ENCODE data around the gene SRMS. TPM values are rescaled to one million over a fixed set of nuclear protein-coding genes. Genes with fewer than 3 reads are reported as not detected.

SRMS gene, protein sequence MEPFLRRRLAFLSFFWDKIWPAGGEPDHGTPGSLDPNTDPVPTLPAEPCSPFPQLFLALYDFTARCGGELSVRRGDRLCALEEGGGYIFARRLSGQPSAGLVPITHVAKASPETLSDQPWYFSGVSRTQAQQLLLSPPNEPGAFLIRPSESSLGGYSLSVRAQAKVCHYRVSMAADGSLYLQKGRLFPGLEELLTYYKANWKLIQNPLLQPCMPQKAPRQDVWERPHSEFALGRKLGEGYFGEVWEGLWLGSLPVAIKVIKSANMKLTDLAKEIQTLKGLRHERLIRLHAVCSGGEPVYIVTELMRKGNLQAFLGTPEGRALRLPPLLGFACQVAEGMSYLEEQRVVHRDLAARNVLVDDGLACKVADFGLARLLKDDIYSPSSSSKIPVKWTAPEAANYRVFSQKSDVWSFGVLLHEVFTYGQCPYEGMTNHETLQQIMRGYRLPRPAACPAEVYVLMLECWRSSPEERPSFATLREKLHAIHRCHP
- total RNA-seq, result not detected

DNA sequence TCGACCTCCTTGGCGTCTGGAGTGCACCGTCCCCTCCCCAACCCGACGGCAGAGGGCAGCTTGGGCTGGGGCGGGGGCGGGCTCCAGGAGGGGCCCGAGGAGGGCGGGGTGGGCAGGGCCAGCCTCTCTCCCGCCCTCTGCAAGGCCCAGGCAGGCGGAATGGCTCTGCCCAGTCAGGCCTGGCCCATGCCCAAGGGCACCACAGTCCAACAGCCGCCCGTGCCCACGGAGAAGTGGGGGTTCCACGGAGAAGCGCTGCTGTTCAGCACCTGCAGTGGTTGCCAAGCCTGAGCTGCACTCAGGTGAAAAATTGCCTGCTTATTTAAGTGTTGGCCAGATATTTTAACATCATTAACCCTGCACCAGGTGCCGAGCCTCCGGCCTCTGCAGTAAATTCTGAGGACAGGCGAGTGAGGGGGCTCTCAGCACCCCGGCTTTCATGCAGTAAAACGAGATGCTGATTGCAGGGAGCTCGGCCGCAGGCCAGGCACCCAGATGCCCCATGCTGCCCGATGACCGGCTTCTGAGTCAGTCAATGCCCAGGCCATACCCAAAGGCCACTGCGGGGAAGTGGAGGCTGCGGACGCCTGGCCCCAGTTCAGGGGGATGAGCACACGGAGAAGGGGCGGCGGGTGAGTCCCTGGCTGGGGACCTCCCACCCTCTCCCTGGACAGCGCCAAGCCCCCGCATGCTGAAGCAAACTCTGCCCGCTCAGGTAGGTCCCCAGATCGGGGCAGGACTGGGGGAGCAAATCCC, at the start of gene SRMS:
SRMS (minus strand) TSS at position 25 of the 756 bp plus-strand sequence. CDS start 286 bp downstream, outside the sequence.
- no peaks in the 10 kb centered on the region for H3K9me3 ChIP-seq
- no peak within 1 kb of the TSS for H3K27ac ChIP-seq
- no peak within 1 kb of the TSS for H3K4me3 ChIP-seq
- TF ChIP-seq, protein P1, sequence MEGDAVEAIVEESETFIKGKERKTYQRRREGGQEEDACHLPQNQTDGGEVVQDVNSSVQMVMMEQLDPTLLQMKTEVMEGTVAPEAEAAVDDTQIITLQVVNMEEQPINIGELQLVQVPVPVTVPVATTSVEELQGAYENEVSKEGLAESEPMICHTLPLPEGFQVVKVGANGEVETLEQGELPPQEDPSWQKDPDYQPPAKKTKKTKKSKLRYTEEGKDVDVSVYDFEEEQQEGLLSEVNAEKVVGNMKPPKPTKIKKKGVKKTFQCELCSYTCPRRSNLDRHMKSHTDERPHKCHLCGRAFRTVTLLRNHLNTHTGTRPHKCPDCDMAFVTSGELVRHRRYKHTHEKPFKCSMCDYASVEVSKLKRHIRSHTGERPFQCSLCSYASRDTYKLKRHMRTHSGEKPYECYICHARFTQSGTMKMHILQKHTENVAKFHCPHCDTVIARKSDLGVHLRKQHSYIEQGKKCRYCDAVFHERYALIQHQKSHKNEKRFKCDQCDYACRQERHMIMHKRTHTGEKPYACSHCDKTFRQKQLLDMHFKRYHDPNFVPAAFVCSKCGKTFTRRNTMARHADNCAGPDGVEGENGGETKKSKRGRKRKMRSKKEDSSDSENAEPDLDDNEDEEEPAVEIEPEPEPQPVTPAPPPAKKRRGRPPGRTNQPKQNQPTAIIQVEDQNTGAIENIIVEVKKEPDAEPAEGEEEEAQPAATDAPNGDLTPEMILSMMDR (IDR thresholded peaks at IDR 0.05), result no peak
- TF ChIP-seq POLR2A (IDR thresholded peaks at IDR 0.05), result no peak
- DNase-seq, result no peak
- peaks cover 0 to 5% of the 10 kb centered on the region in 2 donors for H3K27me3 ChIP-seq
- peaks cover 0 to 32% (median 11%) of the 10 kb centered on the region in 4 donors for H3K4me1 ChIP-seq
- H3K36me3 ChIP-seq, result no peaks in the 10 kb centered on the region

DNA sequence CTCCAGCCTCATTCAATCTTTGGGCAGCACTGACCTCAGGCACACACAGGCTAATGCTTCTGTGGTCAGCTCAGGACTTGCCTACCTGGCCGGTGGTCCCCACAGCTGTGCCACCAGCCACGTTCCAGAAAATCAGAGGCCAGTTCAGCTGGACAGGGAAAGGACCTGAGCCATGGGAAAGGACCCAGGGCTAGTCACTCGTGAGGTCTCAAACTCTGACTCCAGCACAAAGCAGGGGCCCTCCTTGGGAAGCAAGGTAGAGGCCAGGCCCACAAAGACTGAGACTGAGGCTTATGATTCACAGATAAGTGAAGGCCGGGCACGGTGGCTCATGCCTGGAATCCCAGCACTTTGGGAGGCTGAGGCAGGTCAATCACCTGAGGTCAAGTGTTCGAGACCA, 48.9 kb upstream of the SRMS start:
- H3K4me1 ChIP-seq, result no peaks in the 10 kb centered on the region
- no peak overlapping the region for H3K27ac ChIP-seq
- no peaks in the 10 kb centered on the region for H3K9me3 ChIP-seq
- H3K36me3 ChIP-seq, result peaks cover 0 to 89% (median 0%) of the 10 kb centered on the region in 3 donors
- no peaks in the 10 kb centered on the region for H3K27me3 ChIP-seq
- DNase-seq, result no peak
- H3K4me3 ChIP-seq, result no peak overlapping the region
- TF ChIP-seq, protein P1 (IDR thresholded peaks at IDR 0.05), result no peak
- no peak for TF ChIP-seq POLR2A (IDR thresholded peaks at IDR 0.05)

DNA sequence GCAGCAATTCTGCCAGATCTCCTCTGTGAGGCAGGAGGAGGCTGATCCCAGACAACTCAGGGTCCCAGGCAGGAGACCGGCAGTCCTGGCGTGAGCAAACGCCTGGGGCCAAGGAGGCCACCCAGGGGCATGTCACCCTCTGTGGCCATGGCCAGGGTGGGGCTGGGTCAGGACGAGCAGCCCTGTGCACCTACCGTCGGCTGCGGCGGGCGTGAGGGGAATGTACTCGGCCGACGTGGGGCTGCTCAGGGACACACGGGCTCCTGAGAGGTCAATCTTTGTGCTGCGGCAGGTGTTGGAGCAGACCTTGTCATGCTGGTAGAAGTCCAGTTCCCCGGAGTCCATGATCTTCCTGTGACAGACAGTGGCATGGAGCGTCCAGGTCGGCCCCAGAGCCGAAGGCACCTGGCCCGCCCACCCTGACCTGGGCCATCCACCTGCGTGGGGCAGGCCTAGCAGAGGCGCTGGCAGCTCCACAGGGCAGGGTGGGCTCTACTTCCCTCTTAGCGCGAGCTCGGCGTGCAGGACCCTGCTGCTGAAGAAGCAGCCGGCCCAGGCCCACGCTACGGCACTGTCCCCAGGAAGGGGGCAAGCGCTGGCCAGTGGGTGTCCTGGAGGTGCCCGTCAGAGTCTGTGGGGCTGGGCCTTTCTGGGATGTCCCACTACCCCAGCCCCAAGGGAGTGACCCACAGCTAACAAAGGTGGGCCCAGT, 48.0 kb upstream of the SRMS start:
- H3K27ac ChIP-seq, result no peak overlapping the region
- H3K27me3 ChIP-seq, result no peaks in the 10 kb centered on the region
- no peak for DNase-seq
- H3K4me3 ChIP-seq, result no peak overlapping the region
- H3K36me3 ChIP-seq, result peaks cover 0 to 87% (median 0%) of the 10 kb centered on the region in 3 donors
- TF ChIP-seq, protein P1 (IDR thresholded peaks at IDR 0.05), result no peak
- no peak for TF ChIP-seq POLR2A (IDR thresholded peaks at IDR 0.05)
- no peaks in the 10 kb centered on the region for H3K9me3 ChIP-seq
- H3K4me1 ChIP-seq, result no peaks in the 10 kb centered on the region

DNA sequence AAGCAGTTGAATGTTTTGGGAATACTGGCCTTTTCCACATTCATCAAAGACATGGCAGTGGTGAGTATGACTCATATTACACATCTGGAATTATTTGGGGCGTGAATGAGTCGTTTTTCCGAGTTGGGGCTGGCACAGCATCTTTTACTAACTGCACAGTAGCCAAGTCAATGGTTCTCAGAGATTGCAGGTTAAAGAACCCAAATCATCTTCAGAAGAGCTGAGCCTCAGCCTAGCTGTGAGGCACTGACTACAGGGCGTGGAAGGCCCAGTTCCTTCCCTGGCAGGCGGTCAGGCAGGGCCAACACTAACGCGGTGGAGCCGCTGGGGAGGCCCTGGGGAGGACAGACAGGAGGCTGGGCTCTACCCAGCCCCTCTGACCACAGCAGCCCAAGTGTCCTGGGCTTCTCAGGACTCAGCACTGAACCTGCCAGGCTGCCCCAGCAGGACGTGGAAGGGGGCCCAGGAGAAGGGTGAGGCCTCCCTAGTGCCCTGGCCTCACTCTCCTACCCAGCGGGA, 46.6 kb upstream of the SRMS start:
- Histone ChIP-seq H3K27me3 (no peaks in the 10 kb centered on the region), H3K4me3 (no peak overlapping the region), H3K4me1 (no peaks in the 10 kb centered on the region), H3K36me3 (peaks cover 0 to 87% (median 0%) of the 10 kb centered on the region in 3 donors), H3K9me3 (no peaks in the 10 kb centered on the region), H3K27ac (no peak overlapping the region)
- DNase-seq, result no peak
- no peak for TF ChIP-seq POLR2A (IDR thresholded peaks at IDR 0.05)
- TF ChIP-seq, protein P1 (IDR thresholded peaks at IDR 0.05), result no peak

DNA sequence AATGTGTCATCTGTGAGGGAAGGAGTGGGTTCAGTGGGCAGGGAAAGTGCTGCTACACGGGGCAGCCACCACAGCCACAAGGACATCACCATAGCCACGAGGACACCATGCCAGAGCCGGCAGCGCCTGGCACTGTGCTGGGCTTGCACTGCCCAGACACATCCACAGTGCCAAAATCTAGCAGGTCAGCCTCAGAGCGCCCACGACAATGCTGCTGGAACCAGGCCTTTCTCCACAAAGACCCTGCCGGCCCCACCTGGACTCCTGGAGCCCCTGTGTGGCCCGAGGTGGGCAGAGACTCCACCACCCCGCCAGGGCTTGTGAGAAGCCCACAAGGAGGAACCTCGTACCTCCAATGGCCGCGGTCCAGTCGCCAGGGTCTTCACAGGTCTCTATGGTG, 45.1 kb upstream of the SRMS start:
- peaks cover 0 to 79% (median 0%) of the 10 kb centered on the region in 3 donors for H3K36me3 ChIP-seq
- no peaks in the 10 kb centered on the region for H3K9me3 ChIP-seq
- no peak overlapping the region for H3K27ac ChIP-seq
- DNase-seq, result no peak
- no peaks in the 10 kb centered on the region for H3K4me1 ChIP-seq
- H3K27me3 ChIP-seq, result no peaks in the 10 kb centered on the region
- no peak overlapping the region for H3K4me3 ChIP-seq
- TF ChIP-seq POLR2A (IDR thresholded peaks at IDR 0.05), result no peak
- TF ChIP-seq, protein P1 (IDR thresholded peaks at IDR 0.05), result no peak
